HEK293 (cell line): ENCODE results near the gene CD200.

Source experiments
- CTCF ChIA-PET: fragments of 350-600 bp; formaldehyde crosslinking; extraction: SDS; loops from one replicate; lab custom pipeline; 2021; ENCODE audit warnings: antibody characterized with exemption; lab: Yijun Ruan, JAX
- POLR2A ChIA-PET: fragments of 300-600 bp; formaldehyde crosslinking; extraction: SDS; loops from one replicate; lab custom pipeline; 2020; ENCODE audit warnings: antibody characterized with exemption, inconsistent platforms; lab: Yijun Ruan, JAX
- H3K27ac ChIP-seq: fragments of 200-500 bp; sonication (Bioruptor generic); 2 replicates; pipeline ENCODE4 v1.5.1; 2014; ENCODE audit warnings: low read depth, low read length, control low read depth, inconsistent platforms; ENCODE audit errors: extremely low read depth
- H3K36me3 ChIP-seq, 2 experiments: fragments of 200-500 bp in 1 of 2; sonication (Bioruptor generic) in 1 of 2; 1 replicate in 1 of 2; 2 replicates in 1 of 2; pipeline ENCODE4 v1.5.1; 2014 to 2017; ENCODE audit warnings: inconsistent platforms in 2 of 2, low read length in 2 of 2; ENCODE audit not compliant: control insufficient read depth in 2 of 2, insufficient read depth in 1 of 2
- H3K4me1 ChIP-seq: fragments of 200-500 bp; sonication (Bioruptor generic); 2 replicates; pipeline ENCODE4 v1.5.1; 2014; ENCODE audit warnings: mild to moderate bottlenecking, low read length, inconsistent platforms; ENCODE audit not compliant: control insufficient read depth, insufficient read depth
- H3K4me3 ChIP-seq: 2 replicates; pipeline ENCODE4 v1.5.1; 2011; ENCODE audit warnings: low read depth, mild to moderate bottlenecking, control low read depth, low read length, moderate library complexity
- H3K9me3 ChIP-seq: fragments of 200-500 bp; sonication (Bioruptor generic); 2 replicates; pipeline ENCODE4 v1.5.1; 2014; ENCODE audit warnings: low read depth, low read length, inconsistent platforms; ENCODE audit not compliant: control insufficient read depth, insufficient read depth
- GLI4 ChIP-seq: fragments of 450-650 bp; formaldehyde crosslinking; IDR thresholded peaks from 2 replicates; pipeline ENCODE4 v1.5.1; 2016; ENCODE audit warnings: missing biosample characterization, missing genetic modification characterization
- GLIS2 ChIP-seq: fragments of 450-650 bp; formaldehyde crosslinking; IDR thresholded peaks from 2 replicates; pipeline ENCODE4 v1.5.1; 2016; ENCODE audit warnings: missing biosample characterization, missing genetic modification characterization
- HOXA7 ChIP-seq: sonication (generic); formaldehyde crosslinking; IDR thresholded peaks from 2 replicates; pipeline ENCODE4 v1.8.1; 2022; ENCODE audit warnings: missing genetic modification reagents, borderline replicate concordance
- OSR2 ChIP-seq: fragments of 450-650 bp; formaldehyde crosslinking; IDR thresholded peaks from 2 replicates; pipeline ENCODE4 v1.5.1; 2016; ENCODE audit warnings: missing biosample characterization, missing genetic modification characterization
- SALL2 ChIP-seq: fragments of 450-650 bp; formaldehyde crosslinking; IDR thresholded peaks from 2 replicates; pipeline ENCODE4 v1.5.0; 2017; ENCODE audit warnings: missing biosample characterization, mild to moderate bottlenecking, missing genetic modification characterization, borderline replicate concordance
- SCRT1 ChIP-seq: fragments of 450-650 bp; formaldehyde crosslinking; IDR thresholded peaks from 2 replicates; pipeline ENCODE4 v1.5.1; 2016; ENCODE audit warnings: missing biosample characterization, missing genetic modification characterization, borderline replicate concordance
- SETDB1 ChIP-seq: IDR thresholded peaks from one replicate; pipeline ENCODE4 v1.6.1; 2017; ENCODE audit warnings: mild to moderate bottlenecking, low read length, moderate library complexity, mixed read lengths; ENCODE audit not compliant: insufficient read length
- SP2 ChIP-seq: fragments of 450-650 bp; formaldehyde crosslinking; IDR thresholded peaks from 2 replicates; pipeline ENCODE4 v1.5.1; 2016; ENCODE audit warnings: missing biosample characterization, missing genetic modification characterization
- ZFP69B ChIP-seq: fragments of 450-650 bp; formaldehyde crosslinking; IDR thresholded peaks from 2 replicates; pipeline ENCODE4 v1.5.1; 2016; ENCODE audit warnings: missing biosample characterization, missing genetic modification characterization
- ZNF155 ChIP-seq: fragments of 450-650 bp; formaldehyde crosslinking; IDR thresholded peaks from 2 replicates; pipeline ENCODE4 v1.5.1; 2016; ENCODE audit warnings: missing biosample characterization, missing genetic modification characterization
- ZNF214 ChIP-seq: fragments of 450-650 bp; formaldehyde crosslinking; IDR thresholded peaks from 2 replicates; pipeline ENCODE4 v1.5.1; 2017; ENCODE audit warnings: missing biosample characterization, mild to moderate bottlenecking, missing genetic modification characterization, borderline replicate concordance
- ZNF239 ChIP-seq: fragments of 450-650 bp; formaldehyde crosslinking; IDR thresholded peaks from 2 replicates; pipeline ENCODE4 v1.5.1; 2016; ENCODE audit warnings: missing biosample characterization, missing genetic modification characterization
- ZNF274 ChIP-seq, 2 experiments: fragments of 200-500 bp in 1 of 2; fragments of 450-650 bp in 1 of 2; sonication (Bioruptor generic) in 1 of 2; formaldehyde crosslinking in 1 of 2; IDR thresholded peaks; 2 replicates each; pipeline versions ENCODE4 v1.5.1 to v1.6.1; 2014 to 2016; ENCODE audit warnings: borderline replicate concordance in 1 of 2, inconsistent platforms in 1 of 2, low read length in 1 of 2, missing biosample characterization in 1 of 2, missing genetic modification characterization in 1 of 2
- ZNF48 ChIP-seq: fragments of 450-650 bp; formaldehyde crosslinking; IDR thresholded peaks from 2 replicates; pipeline ENCODE4 v1.5.1; 2016; ENCODE audit warnings: missing biosample characterization, missing genetic modification characterization
- ZNF600 ChIP-seq: fragments of 450-650 bp; formaldehyde crosslinking; IDR thresholded peaks from 2 replicates; pipeline ENCODE4 v1.5.1; 2016; ENCODE audit warnings: missing biosample characterization, missing genetic modification characterization
- ZNF621 ChIP-seq: fragments of 450-650 bp; formaldehyde crosslinking; IDR thresholded peaks from 2 replicates; pipeline ENCODE4 v1.5.1; 2017; ENCODE audit warnings: missing biosample characterization, missing genetic modification characterization
- TF ChIP-seq, protein P1 (sequence below): fragments of 450-650 bp; formaldehyde crosslinking; IDR thresholded peaks from 2 replicates; pipeline ENCODE4 v1.5.1; 2016; ENCODE audit warnings: missing biosample characterization, missing genetic modification characterization
- TF ChIP-seq, protein P2 (sequence below): sonication (generic); formaldehyde crosslinking; IDR thresholded peaks from 2 replicates; pipeline ENCODE4 v1.8.1; 2022; ENCODE audit warnings: mild to moderate bottlenecking, moderate library complexity, missing genetic modification reagents
- TF ChIP-seq, protein P3 (sequence below): fragments of 450-650 bp; formaldehyde crosslinking; IDR thresholded peaks from 2 replicates; pipeline ENCODE4 v1.5.1; 2016; ENCODE audit warnings: missing biosample characterization, missing genetic modification characterization
- TF ChIP-seq, protein P4 (sequence below): fragments of 450-650 bp; formaldehyde crosslinking; IDR thresholded peaks from 2 replicates; pipeline ENCODE4 v1.5.1; 2016; ENCODE audit warnings: missing biosample characterization, missing genetic modification characterization
- TF ChIP-seq, protein P5 (sequence below): fragments of 450-650 bp; formaldehyde crosslinking; IDR thresholded peaks from 2 replicates; pipeline ENCODE4 v1.5.1; 2016; ENCODE audit warnings: missing biosample characterization, missing genetic modification characterization
- TF ChIP-seq, protein P6 (sequence below): fragments of 450-650 bp; IDR thresholded peaks from 2 replicates; pipeline ENCODE4 v1.5.1; 2018; ENCODE audit warnings: missing biosample characterization, mild to moderate bottlenecking, missing genetic modification characterization

CD200 gene

DNA sequence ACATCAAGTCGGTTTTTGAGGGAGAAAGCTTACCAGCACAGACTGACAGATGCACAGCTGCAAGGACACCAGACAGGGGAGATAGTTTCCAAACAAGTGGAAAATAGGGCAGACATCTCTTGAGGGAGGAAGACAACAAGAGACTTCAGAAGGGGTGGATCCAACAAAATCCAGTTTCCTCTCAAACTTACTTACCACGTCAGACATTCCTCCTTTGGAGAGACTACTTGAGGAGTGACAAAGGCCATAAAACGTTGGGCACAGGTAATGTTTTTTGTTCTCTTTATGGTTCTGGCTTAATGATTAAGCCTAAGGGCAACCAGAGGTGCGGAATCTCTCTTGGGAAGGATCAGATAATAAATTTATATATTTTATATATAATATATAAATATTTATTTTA is 76.1 kb downstream of the CD200 start (continued):
- TF ChIP-seq, protein P1, sequence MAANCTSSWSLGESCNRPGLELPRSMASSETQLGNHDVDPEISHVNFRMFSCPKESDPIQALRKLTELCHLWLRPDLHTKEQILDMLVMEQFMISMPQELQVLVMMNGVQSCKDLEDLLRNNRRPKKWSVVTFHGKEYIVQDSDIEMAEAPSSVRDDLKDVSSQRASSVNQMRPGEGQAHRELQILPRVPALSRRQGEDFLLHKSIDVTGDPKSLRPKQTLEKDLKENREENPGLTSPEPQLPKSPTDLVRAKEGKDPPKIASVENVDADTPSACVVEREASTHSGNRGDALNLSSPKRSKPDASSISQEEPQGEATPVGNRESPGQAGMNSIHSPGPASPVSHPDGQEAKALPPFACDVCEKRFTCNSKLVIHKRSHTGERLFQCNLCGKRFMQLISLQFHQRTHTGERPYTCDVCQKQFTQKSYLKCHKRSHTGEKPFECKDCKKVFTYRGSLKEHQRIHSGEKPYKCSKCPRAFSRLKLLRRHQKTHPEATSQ (tag by site-specific recombination): no peak
- TF ChIP-seq SCRT1 (tag by site-specific recombination): no peak
- TF ChIP-seq, protein P2, sequence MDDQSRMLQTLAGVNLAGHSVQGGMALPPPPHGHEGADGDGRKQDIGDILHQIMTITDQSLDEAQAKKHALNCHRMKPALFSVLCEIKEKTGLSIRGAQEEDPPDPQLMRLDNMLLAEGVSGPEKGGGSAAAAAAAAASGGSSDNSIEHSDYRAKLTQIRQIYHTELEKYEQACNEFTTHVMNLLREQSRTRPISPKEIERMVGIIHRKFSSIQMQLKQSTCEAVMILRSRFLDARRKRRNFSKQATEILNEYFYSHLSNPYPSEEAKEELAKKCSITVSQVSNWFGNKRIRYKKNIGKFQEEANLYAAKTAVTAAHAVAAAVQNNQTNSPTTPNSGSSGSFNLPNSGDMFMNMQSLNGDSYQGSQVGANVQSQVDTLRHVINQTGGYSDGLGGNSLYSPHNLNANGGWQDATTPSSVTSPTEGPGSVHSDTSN (CRISPR knock-in tag): no peak

DNA sequence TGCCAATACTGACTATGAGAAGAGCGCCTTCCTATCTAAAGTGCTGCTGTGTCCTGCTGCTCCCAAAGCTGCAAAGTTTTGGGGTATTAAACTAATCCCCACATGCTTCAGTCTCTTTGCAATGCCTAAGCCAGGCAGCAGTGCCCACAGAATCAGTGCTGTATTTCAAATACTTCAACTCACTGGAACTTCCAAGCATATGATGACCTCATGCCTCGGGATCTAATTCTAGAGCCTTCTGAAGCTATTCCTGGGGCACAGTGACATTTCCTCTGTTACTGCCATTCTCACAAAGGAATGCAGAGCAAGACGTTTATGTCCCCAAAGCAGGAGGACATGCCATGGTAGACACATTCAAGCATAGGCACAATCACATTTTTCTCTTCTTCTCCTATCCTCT is 78.5 kb downstream of the CD200 start:
- no peaks in the 10 kb centered on the region for H3K4me1 ChIP-seq
- no peaks in the 10 kb centered on the region for H3K9me3 ChIP-seq
- no peak overlapping the region for H3K4me3 ChIP-seq
- TF ChIP-seq ZNF155 (tag by site-specific recombination) (no peak), SP2 (tag by site-specific recombination) (no peak), ZNF621 (tag by site-specific recombination) (no peak), ZNF600 (tag by site-specific recombination) (no peak), ZFP69B (tag by site-specific recombination) (no peak), HOXA7 (no peak), SALL2 (tag by site-specific recombination) (no peak), ZNF239 (tag by site-specific recombination) (no peak), GLI4 (tag by site-specific recombination) (no peak), OSR2 (tag by site-specific recombination) (no peak), SETDB1 (no peak), ZNF274 (IDR thresholded peaks at IDR 0.05; ENCODE audit: low read length) (no peak), ZNF274 (tag by site-specific recombination; IDR thresholded peaks at IDR 0.05; ENCODE audit: borderline replicate concordance) (no peak), ZNF214 (no peak), GLIS2 (tag by site-specific recombination) (no peak), ZNF48 (tag by site-specific recombination) (no peak)
- TF ChIP-seq, protein P3, sequence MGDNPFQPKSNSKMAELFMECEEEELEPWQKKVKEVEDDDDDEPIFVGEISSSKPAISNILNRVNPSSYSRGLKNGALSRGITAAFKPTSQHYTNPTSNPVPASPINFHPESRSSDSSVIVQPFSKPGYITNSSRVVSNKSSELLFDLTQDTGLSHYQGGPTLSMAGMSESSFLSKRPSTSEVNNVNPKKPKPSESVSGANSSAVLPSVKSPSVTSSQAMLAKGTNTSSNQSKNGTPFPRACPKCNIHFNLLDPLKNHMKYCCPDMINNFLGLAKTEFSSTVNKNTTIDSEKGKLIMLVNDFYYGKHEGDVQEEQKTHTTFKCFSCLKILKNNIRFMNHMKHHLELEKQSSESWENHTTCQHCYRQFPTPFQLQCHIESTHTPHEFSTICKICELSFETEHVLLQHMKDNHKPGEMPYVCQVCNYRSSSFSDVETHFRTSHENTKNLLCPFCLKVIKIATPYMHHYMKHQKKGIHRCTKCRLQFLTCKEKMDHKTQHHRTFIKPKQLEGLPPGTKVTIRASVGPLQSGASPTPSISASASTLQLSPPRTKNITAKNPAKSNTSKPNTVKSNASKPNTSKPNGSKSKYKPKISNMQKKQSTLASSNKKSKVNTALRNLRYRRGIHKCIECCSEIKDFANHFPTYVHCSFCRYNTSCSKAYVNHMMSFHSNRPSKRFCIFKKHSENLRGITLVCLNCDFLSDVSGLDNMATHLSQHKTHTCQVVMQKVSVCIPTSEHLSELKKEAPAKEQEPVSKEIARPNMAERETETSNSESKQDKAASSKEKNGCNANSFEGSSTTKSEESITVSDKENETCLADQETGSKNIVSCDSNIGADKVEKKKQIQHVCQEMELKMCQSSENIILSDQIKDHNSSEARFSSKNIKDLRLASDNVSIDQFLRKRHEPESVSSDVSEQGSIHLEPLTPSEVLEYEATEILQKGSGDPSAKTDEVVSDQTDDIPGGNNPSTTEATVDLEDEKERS (tag by site-specific recombination): no peak
- TF ChIP-seq, protein P4, sequence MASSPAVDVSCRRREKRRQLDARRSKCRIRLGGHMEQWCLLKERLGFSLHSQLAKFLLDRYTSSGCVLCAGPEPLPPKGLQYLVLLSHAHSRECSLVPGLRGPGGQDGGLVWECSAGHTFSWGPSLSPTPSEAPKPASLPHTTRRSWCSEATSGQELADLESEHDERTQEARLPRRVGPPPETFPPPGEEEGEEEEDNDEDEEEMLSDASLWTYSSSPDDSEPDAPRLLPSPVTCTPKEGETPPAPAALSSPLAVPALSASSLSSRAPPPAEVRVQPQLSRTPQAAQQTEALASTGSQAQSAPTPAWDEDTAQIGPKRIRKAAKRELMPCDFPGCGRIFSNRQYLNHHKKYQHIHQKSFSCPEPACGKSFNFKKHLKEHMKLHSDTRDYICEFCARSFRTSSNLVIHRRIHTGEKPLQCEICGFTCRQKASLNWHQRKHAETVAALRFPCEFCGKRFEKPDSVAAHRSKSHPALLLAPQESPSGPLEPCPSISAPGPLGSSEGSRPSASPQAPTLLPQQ (tag by site-specific recombination): no peak
- TF ChIP-seq, protein P5, sequence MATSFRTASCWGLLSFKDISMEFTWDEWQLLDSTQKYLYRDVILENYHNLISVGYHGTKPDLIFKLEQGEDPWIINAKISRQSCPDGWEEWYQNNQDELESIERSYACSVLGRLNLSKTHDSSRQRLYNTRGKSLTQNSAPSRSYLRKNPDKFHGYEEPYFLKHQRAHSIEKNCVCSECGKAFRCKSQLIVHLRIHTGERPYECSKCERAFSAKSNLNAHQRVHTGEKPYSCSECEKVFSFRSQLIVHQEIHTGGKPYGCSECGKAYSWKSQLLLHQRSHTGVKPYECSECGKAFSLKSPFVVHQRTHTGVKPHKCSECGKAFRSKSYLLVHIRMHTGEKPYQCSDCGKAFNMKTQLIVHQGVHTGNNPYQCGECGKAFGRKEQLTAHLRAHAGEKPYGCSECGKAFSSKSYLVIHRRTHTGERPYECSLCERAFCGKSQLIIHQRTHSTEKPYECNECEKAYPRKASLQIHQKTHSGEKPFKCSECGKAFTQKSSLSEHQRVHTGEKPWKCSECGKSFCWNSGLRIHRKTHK: no peak
- TF ChIP-seq, protein P6, sequence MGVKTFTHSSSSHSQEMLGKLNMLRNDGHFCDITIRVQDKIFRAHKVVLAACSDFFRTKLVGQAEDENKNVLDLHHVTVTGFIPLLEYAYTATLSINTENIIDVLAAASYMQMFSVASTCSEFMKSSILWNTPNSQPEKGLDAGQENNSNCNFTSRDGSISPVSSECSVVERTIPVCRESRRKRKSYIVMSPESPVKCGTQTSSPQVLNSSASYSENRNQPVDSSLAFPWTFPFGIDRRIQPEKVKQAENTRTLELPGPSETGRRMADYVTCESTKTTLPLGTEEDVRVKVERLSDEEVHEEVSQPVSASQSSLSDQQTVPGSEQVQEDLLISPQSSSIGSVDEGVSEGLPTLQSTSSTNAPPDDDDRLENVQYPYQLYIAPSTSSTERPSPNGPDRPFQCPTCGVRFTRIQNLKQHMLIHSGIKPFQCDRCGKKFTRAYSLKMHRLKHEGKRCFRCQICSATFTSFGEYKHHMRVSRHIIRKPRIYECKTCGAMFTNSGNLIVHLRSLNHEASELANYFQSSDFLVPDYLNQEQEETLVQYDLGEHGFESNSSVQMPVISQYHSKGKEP: no peak
- TF ChIP-seq, all 188 proteins: peak for 0
- Histone ChIP-seq H3K27ac (no peak overlapping the region), H3K36me3 (no peaks in the 10 kb centered on the region)
- ChIA-PET CTCF (no interaction called here), POLR2A (no interaction called here)
